HG02678 (cell line): ENCODE results near the gene BSG.
"Not testable (repeated sequence)": the region's sequence is repeated elsewhere in the genome, so short reads cannot be mapped to it uniquely, and the experiment has no call there.

Experiments
- ATAC-seq: cut with Tn5 transposase; IDR thresholded peaks from one replicate; pipeline ENCODE4 v1.9.1; 2021; ENCODE audit warnings: mild to moderate bottlenecking, moderate library complexity; ENCODE audit not compliant: unreplicated experiment

The BSG gene

GRCh38 chr19:585146-585545 lies 12.8 kb downstream of the BSG start:
- not testable (repeated sequence) for ATAC-seq

GRCh38 chr19:585551-586110 lies 13.2 kb downstream of the BSG start:
- no peak for ATAC-seq

GRCh38 chr19:588093-588740 lies 15.8 kb downstream of the BSG start:
- no peak for ATAC-seq

GRCh38 chr19:588741-589692 lies 16.6 kb downstream of the BSG start:
- ATAC-seq: no peak

GRCh38 chr19:589693-590395 lies 17.4 kb downstream of the BSG start, which contains the start of gene HCN2:
TSS of gene HCN2 (plus strand) at chr19:589881. CDS start at chr19:589946, 65 bp downstream.
- ATAC-seq: no peak

GRCh38 chr19:590396-590745 lies 18.0 kb downstream of the BSG start:
- ATAC-seq: no peak

GRCh38 chr19:590750-591098 lies 18.3 kb downstream of the BSG start:
- ATAC-seq: no peak

GRCh38 chr19:591099-591958 lies 18.9 kb downstream of the BSG start:
- ATAC-seq: no peak

- no peak for ATAC-seq
These were observed 19.7 kb downstream of the BSG start for GRCh38 chr19:592101-592500.

GRCh38 chr19:593055-593454 lies 20.7 kb downstream of the BSG start:
- no peak for ATAC-seq

- ATAC-seq: no peak
These were observed 21.1 kb downstream of the BSG start for GRCh38 chr19:593505-593904.

GRCh38 chr19:594265-594870 lies 22.0 kb downstream of the BSG start:
- no peak for ATAC-seq

- ATAC-seq: no peak
These were observed 23.2 kb downstream of the BSG start for GRCh38 chr19:595326-596262.

GRCh38 chr19:596263-596655 lies 23.9 kb downstream of the BSG start:
- ATAC-seq: no peak

GRCh38 chr19:597406-598315 lies 25.3 kb downstream of the BSG start:
- ATAC-seq: no peak

GRCh38 chr19:601310-601709 lies 28.9 kb downstream of the BSG start:
- ATAC-seq: no peak

- ATAC-seq: no peak
These were observed 29.4 kb downstream of the BSG start for GRCh38 chr19:601790-602189.
